ENCODE measurements around the gene PTPRG.

- no peak for TF ChIP-seq CTCF (IDR thresholded peaks at IDR 0.05; ENCODE audit: insufficient read depth, low read depth, low read length)
- TF ChIP-seq EZH2 (IDR thresholded peaks at IDR 0.05; ENCODE audit: insufficient read depth, low read length) = no peak
Observed at GRCh38 chr3:61582846-61583245, 21.5 kb downstream of the PTPRG start.
